ENCODE data around the gene POU6F2.

GRCh38 chr7:39317107-39317506 lies 339.4 kb downstream of the POU6F2 start:
- TF ChIP-seq, protein P1, sequence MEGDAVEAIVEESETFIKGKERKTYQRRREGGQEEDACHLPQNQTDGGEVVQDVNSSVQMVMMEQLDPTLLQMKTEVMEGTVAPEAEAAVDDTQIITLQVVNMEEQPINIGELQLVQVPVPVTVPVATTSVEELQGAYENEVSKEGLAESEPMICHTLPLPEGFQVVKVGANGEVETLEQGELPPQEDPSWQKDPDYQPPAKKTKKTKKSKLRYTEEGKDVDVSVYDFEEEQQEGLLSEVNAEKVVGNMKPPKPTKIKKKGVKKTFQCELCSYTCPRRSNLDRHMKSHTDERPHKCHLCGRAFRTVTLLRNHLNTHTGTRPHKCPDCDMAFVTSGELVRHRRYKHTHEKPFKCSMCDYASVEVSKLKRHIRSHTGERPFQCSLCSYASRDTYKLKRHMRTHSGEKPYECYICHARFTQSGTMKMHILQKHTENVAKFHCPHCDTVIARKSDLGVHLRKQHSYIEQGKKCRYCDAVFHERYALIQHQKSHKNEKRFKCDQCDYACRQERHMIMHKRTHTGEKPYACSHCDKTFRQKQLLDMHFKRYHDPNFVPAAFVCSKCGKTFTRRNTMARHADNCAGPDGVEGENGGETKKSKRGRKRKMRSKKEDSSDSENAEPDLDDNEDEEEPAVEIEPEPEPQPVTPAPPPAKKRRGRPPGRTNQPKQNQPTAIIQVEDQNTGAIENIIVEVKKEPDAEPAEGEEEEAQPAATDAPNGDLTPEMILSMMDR (conservative IDR thresholded peaks at IDR 0.05 in 1 of 2, IDR thresholded peaks at IDR 0.05 in 1 of 2; ENCODE audit: low read depth in 1 of 2, low read length in 2 of 2), result no peak
- TF ChIP-seq EZH2 (IDR thresholded peaks at IDR 0.05; ENCODE audit: low read length, missing control alignments), result no peak

Measured in fibroblast of lung (primary cell).